ENCODE results near the gene BLOC1S3.

DNA sequence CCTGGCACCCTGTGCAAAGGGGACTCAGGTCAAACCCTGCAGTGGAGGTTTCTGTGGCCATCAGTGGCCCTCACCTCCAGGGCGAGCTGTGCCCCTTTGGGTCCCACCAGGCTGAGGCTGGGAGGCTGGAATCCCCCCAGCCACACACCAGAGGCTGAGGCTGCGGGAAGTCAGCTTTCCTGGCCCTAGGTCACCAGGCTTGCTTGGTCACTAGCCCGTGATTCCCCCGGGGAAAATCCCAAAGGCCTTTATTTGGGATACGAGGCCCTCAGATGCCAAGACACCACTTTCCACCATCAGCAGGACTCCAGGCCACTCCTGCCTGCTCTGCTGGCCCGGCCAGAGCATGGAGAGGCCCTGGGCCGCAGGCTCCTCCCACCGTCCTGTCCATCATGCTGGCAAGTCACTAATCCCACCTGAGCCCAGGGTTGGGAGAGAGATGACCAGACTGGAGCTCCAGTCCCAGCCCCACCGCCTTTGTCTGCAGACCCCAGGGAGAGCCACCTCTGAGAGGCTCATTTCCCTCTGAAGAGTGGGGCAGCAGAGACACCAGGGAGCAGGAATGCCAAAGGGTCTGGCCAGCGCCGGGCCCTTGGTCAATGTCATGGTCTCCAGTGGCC is 22.5 kb upstream of the BLOC1S3 start:
- no peak for TF ChIP-seq CTCF (IDR thresholded peaks at IDR 0.05; ENCODE audit: borderline replicate concordance, extremely low read depth, low read length, poor library complexity, severe bottlenecking)
- TF ChIP-seq EZH2 (IDR thresholded peaks at IDR 0.05; ENCODE audit: borderline replicate concordance, low read depth, low read length, severe bottlenecking), result no peak

All from DND-41 (cell line).